K562 (cell line): Measurements from ENCODE around the gene CDRT4. TPM values are rescaled to one million over a fixed set of nuclear protein-coding genes. Genes with fewer than 3 reads are reported as not detected.

Experiments
- ARID3A ChIP-seq: IDR thresholded peaks from 2 replicates; pipeline ENCODE4 v1.6.1; 2012; ENCODE audit warnings: low read depth, low read length, improper control_type of control experiment, borderline replicate concordance
- CC2D1A ChIP-seq: fragments of 450-650 bp; IDR thresholded peaks from 2 replicates; pipeline ENCODE4 v1.6.1; 2017; ENCODE audit warnings: mild to moderate bottlenecking
- CEBPG ChIP-seq, 3 experiments: fragments of 200-800 bp in 1 of 3; sonication (Bioruptor generic) in 1 of 3; sonication (generic) in 1 of 3; formaldehyde crosslinking in 1 of 3; IDR thresholded peaks in 2 of 3; conservative IDR thresholded peaks in 1 of 3; 2 replicates each; pipeline versions ENCODE4 v1.6.1 to v1.8.0; 2016 to 2022; ENCODE audit warnings: missing compliant biosample characterization in 2 of 3, missing genetic modification characterization in 2 of 3, mild to moderate bottlenecking in 1 of 3, missing genetic modification reagents in 1 of 3
- CHD2 ChIP-seq: IDR thresholded peaks from 2 replicates; pipeline ENCODE4 v1.6.1; 2011; ENCODE audit warnings: low read depth, low read length
- CREBBP ChIP-seq: IDR thresholded peaks from one replicate; pipeline ENCODE4 v1.6.1; 2012; ENCODE audit warnings: low read depth, mild to moderate bottlenecking, control low read depth, inconsistent platforms, low read length
- ETV6 ChIP-seq, 3 experiments: fragments of 150-350 bp in 1 of 3; sonication (generic) in 1 of 3; formaldehyde crosslinking in 1 of 3; IDR thresholded peaks; 2 replicates each; pipeline versions ENCODE4 v1.6.1 to v1.8.0; 2014 to 2022; ENCODE audit warnings: borderline replicate concordance in 2 of 3, low read depth in 2 of 3, antibody characterized with exemption in 1 of 3, low read length in 1 of 3, mild to moderate bottlenecking in 1 of 3, missing genetic modification reagents in 1 of 3
- GATA2 ChIP-seq: sonication (generic); formaldehyde crosslinking; IDR thresholded peaks from 2 replicates; pipeline ENCODE4 v1.4.0; 2020; ENCODE audit warnings: mild to moderate bottlenecking, missing genetic modification reagents
- HNRNPL ChIP-seq: fragments of 200-400 bp; formaldehyde crosslinking; IDR thresholded peaks from 2 replicates; pipeline ENCODE4 v1.6.1; 2017; ENCODE audit warnings: low read depth, mild to moderate bottlenecking, low read length
- JUN ChIP-seq, 2 experiments: sonication (generic) in 1 of 2; formaldehyde crosslinking in 1 of 2; IDR thresholded peaks; 2 replicates each; pipeline versions ENCODE4 v1.6.1 to v1.8.0; 2012 to 2022; ENCODE audit warnings: borderline replicate concordance in 2 of 2, mild to moderate bottlenecking in 2 of 2, improper control_type of control experiment in 1 of 2, low read depth in 1 of 2, low read length in 1 of 2, missing genetic modification reagents in 1 of 2
- LEF1 ChIP-seq: fragments of 450-650 bp; IDR thresholded peaks from 2 replicates; pipeline ENCODE4 v1.6.1; 2016; ENCODE audit warnings: mild to moderate bottlenecking
- SMARCB1 ChIP-seq: IDR thresholded peaks from 2 replicates; pipeline ENCODE4 v1.6.1; 2011; ENCODE audit warnings: improper control_type of control experiment, low read depth; ENCODE audit not compliant: insufficient read length
- SNRNP70 ChIP-seq: fragments of 200-400 bp; formaldehyde crosslinking; optimal IDR thresholded peaks from 2 replicates; pipeline ENCODE3; 2017; ENCODE audit warnings: low read depth, low read length
- TEAD1 ChIP-seq, 2 experiments: fragments of 450-650 bp in 1 of 2; sonication (generic) in 1 of 2; formaldehyde crosslinking; IDR thresholded peaks; 2 replicates each; pipeline versions ENCODE4 v1.4.0 to v1.8.0; 2020 to 2022; ENCODE audit warnings: mild to moderate bottlenecking in 2 of 2, missing genetic modification reagents in 1 of 2
- ZBTB40 ChIP-seq, 2 experiments: fragments of 450-650 bp in 1 of 2; sonication (generic) in 1 of 2; formaldehyde crosslinking in 1 of 2; IDR thresholded peaks; 2 replicates each; pipeline versions ENCODE4 v1.7.1 to v1.9.0; 2016 to 2022; ENCODE audit warnings: inconsistent platforms in 1 of 2, mild to moderate bottlenecking in 1 of 2, missing genetic modification reagents in 1 of 2
- ZFP30 ChIP-seq: fragments of 250-450 bp; sonication (Bioruptor Pico); IDR thresholded peaks from 2 replicates; pipeline ENCODE4 v1.8.0; 2022; ENCODE audit warnings: moderate library complexity, mild to moderate bottlenecking, inconsistent platforms, borderline replicate concordance
- polyA plus RNA-seq, 8 experiments: library from polyadenylated mRNA; depleted of rRNA in 4 of 8; stranded (reverse) in 5 of 8; unstranded in 3 of 8; fragments of >200 nt; fragmentation: Nextera tagmentation in 2 of 8; fragmentation: Illumina TruSeq in 1 of 8; extraction: Ambion mirVana in 2 of 8; extraction: Trizol in 1 of 8; gene quantifications; 2 replicates each; pipeline versions ENCODE4 v1.2.1 to v1.2.3, GENCODE V29; 2011 to 2014; ENCODE audit warnings: inconsistent platforms in 1 of 8, missing spikeins in 1 of 8
- total RNA-seq, 7 experiments: library from RNA; depleted of rRNA in 6 of 7; stranded (reverse); fragments of >200 nt in 6 of 7; fragmentation: Illumina TruSeq in 2 of 7; extraction: Trizol in 2 of 7; gene quantifications; 2 replicates each; pipeline versions ENCODE4 v1.2.1 to v1.2.3, GENCODE V29; 2011 to 2021; ENCODE audit warnings: low replicate concordance in 1 of 7

The CDRT4 gene
- total and polyA plus RNA-seq, 9 of the 15 experiments (the other 6 are each of a cell fraction or from before 2014, with no cell fraction given), result 1.7 to 6.4 (median 3.5) TPM

- TF ChIP-seq CREBBP (no peak), ARID3A (no peak), CHD2 (no peak), SNRNP70 (no peak), ZBTB40 (IDR thresholded peaks at IDR 0.05) (peak; percentile 29; the same call in 1 of the 2 replicates), ZBTB40 (CRISPR knock-in tag; IDR thresholded peaks at IDR 0.05) (no peak), CEBPG (CRISPR knock-in tag; IDR thresholded peaks at IDR 0.05) (no peak), CEBPG (tag; conservative IDR thresholded peaks at IDR 0.05 in 1 of 2, IDR thresholded peaks at IDR 0.05 in 1 of 2) (0 out of 4 replicates have a peak, but pooled peaks of 1 of the 2 experiments have one; percentile 5), ZFP30 (CRISPR knock-in tag) (no peak), CC2D1A (peak; percentile 27; the same call in 1 of the 2 replicates), LEF1 (peak; percentile 80), SMARCB1 (no peak), JUN (IDR thresholded peaks at IDR 0.05; ENCODE audit: borderline replicate concordance, low read depth, low read length) (peak; percentile 66; the same call in 1 of the 2 replicates), JUN (CRISPR knock-in tag; IDR thresholded peaks at IDR 0.05; ENCODE audit: borderline replicate concordance) (no peak), GATA2 (CRISPR knock-in tag) (peak; percentile 82), HNRNPL (no peak), TEAD1 (CRISPR knock-in tag; IDR thresholded peaks at IDR 0.05) (no peak), ETV6 (IDR thresholded peaks at IDR 0.05; ENCODE audit: borderline replicate concordance in 1 of 2, low read depth in 2 of 2, low read length in 1 of 2) (peak; percentile 46 to 60; a peak in 1 of 4 replicates), ETV6 (CRISPR knock-in tag; IDR thresholded peaks at IDR 0.05; ENCODE audit: borderline replicate concordance) (no peak)
Measured at GRCh38 chr17:15490634-15491261, 23.3 kb upstream of the CDRT4 start (continued).
